Measurements from ENCODE around the gene LRIG1. TPM values are rescaled to one million over a fixed set of nuclear protein-coding genes. Genes with fewer than 3 reads are reported as not detected.

LRIG1 gene
- total and polyA plus RNA-seq, 10 of the 15 experiments (the other 5 are each of a cell fraction or from before 2014, with no cell fraction given), result 0.84 to 16.4 (median 8.1) TPM

DNA sequence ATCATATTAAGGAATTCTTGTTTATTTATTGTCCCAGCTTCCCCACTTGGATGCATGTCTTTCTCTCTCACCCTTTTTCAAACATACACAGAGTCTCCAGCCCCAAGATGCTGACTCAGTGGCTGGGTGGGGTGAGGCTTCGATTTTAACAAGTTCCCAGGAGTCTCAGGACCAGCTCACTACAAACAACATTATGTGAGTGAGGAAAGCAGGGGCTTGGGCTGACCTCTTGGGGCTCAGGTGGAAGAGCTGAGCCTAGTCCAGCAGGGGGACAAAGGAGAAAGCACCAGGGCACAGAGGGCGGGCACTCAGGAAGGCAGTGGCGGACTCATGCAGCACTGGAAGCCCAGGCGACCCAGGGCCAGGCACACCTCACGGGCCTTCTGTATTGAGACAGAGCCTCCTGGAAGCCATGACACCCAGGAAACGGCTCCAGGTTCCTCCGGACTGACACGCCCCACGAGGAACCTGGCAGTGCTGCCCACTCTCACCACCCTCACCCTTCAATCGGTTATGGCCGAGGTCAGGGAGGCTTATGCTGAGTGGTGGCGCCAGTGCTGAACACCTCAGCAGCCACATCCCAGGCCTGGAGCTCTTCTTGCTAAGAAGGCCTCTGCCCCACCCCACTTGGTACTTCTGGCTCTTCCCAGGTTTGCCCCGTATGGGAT is 97.4 kb downstream of the LRIG1 start:
- Histone ChIP-seq H2AFZ (ENCODE audit: control insufficient read depth, low read depth, low read length) (no peak overlapping the region), H3K4me1 (ENCODE audit: control insufficient read depth, insufficient read depth, low read length) (no peaks in the 10 kb centered on the region), H4K20me1 (ENCODE audit: control insufficient read depth, insufficient read depth) (no peaks in the 10 kb centered on the region), H3K4me2 (ENCODE audit: control insufficient read depth, insufficient read depth) (no peak overlapping the region), H3K4me3 (no peak overlapping the region), H3K9me3 (replicated peaks; ENCODE audit: control insufficient read depth, insufficient read depth, low read length) (no peaks in the 10 kb centered on the region), H3K27ac (ENCODE audit: control insufficient read depth, insufficient read depth) (no peak overlapping the region), H3K9ac (ENCODE audit: control insufficient read depth, insufficient read depth, low read length) (no peak overlapping the region), H3K36me3 (ENCODE audit: control insufficient read depth in 2 of 2, insufficient read depth in 2 of 2, low read length in 1 of 2) (no peaks in the 10 kb centered on the region; a peak in 1 of 4 replicates), H3K79me2 (ENCODE audit: control insufficient read depth, insufficient read depth, low read length) (no peaks in the 10 kb centered on the region), H3K27me3 (replicated peaks in 1 of 2; ENCODE audit: control insufficient read depth in 2 of 2, insufficient read depth in 2 of 2, low read length in 1 of 2) (no peaks in the 10 kb centered on the region; a peak in 1 of 4 replicates)
- no TSS peak for BruUV-seq (replicated peaks)
- in situ Hi-C loops (cut with MboI) (no loop called here), intact Hi-C loops (cut with micrococcal nuclease; ENCODE audit: unreplicated experiment) (no loop called here)
- DNase-seq (ENCODE audit: low read depth, low spot score), result no peak
- CTCF ChIA-PET, result interaction anchor here (0.9 to 10.7 kb wide), 5 partner anchors 10 to 415 kb away, joined by 3 to 149 read pairs (median 4); no protein-coding TSS in a partner anchor
- no peak for ATAC-seq
- RAD21 ChIA-PET (ENCODE audit: unreplicated experiment), result interaction anchor here (1.0 kb wide), 1 partner anchor 80 kb away, joined by 3 read pairs; no protein-coding TSS in a partner anchor
- POLR2A ChIA-PET, result no interaction called here
- FAIRE-seq, result no peak
- SMC1A ChIA-PET (ENCODE audit: uncharacterized antibody, unreplicated experiment), result interaction anchor here (0.6 to 5.3 kb wide), 6 partner anchors 9 to 415 kb away, joined by 3 to 29 read pairs (median 4); no protein-coding TSS in a partner anchor
- WGBS (ENCODE audit: insufficient coverage, insufficient replicate concordance, low lambda C conversion rate, missing lambda C conversion rate), result 46% methylated on average over 13 of the region's 13 CpGs
- TF ChIP-seq ZNF274 (IDR thresholded peaks at IDR 0.05; ENCODE audit: insufficient read depth, insufficient read length) (no peak), CBX5 (IDR thresholded peaks at IDR 0.05; ENCODE audit: low read depth) (no peak), BHLHE40 (IDR thresholded peaks at IDR 0.05; ENCODE audit: borderline replicate concordance in 1 of 2, low read depth in 2 of 2, low read length in 1 of 2) (no peak), HCFC1 (IDR thresholded peaks at IDR 0.05; ENCODE audit: low read length) (no peak), RBBP5 (conservative IDR thresholded peaks at IDR 0.05) (no peak), POLR2A (IDR thresholded peaks at IDR 0.05; ENCODE audit: low read depth, low read length) (no peak), CHD4 (IDR thresholded peaks at IDR 0.05) (no peak), SP1 (IDR thresholded peaks at IDR 0.05; ENCODE audit: low read depth, low read length) (no peak), PML (IDR thresholded peaks at IDR 0.05; ENCODE audit: low read length) (no peak), SIN3A (IDR thresholded peaks at IDR 0.05; ENCODE audit: low read depth, low read length) (no peak), SUZ12 (IDR thresholded peaks at IDR 0.05; ENCODE audit: unreplicated experiment) (no peak), JUNB (IDR thresholded peaks at IDR 0.05) (no peak), SREBF2 (IDR thresholded peaks at IDR 0.05; ENCODE audit: low read length) (no peak), RFX5 (IDR thresholded peaks at IDR 0.05; ENCODE audit: low read depth, low read length) (no peak), BRCA1 (IDR thresholded peaks at IDR 0.05; ENCODE audit: low read depth, low read length) (no peak), DPF2 (IDR thresholded peaks at IDR 0.05) (no peak)
- TF ChIP-seq, protein P1, sequence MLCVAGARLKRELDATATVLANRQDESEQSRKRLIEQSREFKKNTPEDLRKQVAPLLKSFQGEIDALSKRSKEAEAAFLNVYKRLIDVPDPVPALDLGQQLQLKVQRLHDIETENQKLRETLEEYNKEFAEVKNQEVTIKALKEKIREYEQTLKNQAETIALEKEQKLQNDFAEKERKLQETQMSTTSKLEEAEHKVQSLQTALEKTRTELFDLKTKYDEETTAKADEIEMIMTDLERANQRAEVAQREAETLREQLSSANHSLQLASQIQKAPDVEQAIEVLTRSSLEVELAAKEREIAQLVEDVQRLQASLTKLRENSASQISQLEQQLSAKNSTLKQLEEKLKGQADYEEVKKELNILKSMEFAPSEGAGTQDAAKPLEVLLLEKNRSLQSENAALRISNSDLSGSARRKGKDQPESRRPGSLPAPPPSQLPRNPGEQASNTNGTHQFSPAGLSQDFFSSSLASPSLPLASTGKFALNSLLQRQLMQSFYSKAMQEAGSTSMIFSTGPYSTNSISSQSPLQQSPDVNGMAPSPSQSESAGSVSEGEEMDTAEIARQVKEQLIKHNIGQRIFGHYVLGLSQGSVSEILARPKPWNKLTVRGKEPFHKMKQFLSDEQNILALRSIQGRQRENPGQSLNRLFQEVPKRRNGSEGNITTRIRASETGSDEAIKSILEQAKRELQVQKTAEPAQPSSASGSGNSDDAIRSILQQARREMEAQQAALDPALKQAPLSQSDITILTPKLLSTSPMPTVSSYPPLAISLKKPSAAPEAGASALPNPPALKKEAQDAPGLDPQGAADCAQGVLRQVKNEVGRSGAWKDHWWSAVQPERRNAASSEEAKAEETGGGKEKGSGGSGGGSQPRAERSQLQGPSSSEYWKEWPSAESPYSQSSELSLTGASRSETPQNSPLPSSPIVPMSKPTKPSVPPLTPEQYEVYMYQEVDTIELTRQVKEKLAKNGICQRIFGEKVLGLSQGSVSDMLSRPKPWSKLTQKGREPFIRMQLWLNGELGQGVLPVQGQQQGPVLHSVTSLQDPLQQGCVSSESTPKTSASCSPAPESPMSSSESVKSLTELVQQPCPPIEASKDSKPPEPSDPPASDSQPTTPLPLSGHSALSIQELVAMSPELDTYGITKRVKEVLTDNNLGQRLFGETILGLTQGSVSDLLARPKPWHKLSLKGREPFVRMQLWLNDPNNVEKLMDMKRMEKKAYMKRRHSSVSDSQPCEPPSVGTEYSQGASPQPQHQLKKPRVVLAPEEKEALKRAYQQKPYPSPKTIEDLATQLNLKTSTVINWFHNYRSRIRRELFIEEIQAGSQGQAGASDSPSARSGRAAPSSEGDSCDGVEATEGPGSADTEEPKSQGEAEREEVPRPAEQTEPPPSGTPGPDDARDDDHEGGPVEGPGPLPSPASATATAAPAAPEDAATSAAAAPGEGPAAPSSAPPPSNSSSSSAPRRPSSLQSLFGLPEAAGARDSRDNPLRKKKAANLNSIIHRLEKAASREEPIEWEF (IDR thresholded peaks at IDR 0.05; ENCODE audit: insufficient replicate concordance, low read depth, low read length), result no peak
- TF ChIP-seq, protein P2, sequence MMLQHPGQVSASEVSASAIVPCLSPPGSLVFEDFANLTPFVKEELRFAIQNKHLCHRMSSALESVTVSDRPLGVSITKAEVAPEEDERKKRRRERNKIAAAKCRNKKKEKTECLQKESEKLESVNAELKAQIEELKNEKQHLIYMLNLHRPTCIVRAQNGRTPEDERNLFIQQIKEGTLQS (IDR thresholded peaks at IDR 0.05; ENCODE audit: borderline replicate concordance, extremely low read depth, low read depth, low read length), result no peak
- TF ChIP-seq, protein P3, sequence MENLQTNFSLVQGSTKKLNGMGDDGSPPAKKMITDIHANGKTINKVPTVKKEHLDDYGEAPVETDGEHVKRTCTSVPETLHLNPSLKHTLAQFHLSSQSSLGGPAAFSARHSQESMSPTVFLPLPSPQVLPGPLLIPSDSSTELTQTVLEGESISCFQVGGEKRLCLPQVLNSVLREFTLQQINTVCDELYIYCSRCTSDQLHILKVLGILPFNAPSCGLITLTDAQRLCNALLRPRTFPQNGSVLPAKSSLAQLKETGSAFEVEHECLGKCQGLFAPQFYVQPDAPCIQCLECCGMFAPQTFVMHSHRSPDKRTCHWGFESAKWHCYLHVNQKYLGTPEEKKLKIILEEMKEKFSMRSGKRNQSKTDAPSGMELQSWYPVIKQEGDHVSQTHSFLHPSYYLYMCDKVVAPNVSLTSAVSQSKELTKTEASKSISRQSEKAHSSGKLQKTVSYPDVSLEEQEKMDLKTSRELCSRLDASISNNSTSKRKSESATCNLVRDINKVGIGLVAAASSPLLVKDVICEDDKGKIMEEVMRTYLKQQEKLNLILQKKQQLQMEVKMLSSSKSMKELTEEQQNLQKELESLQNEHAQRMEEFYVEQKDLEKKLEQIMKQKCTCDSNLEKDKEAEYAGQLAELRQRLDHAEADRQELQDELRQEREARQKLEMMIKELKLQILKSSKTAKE (IDR thresholded peaks at IDR 0.05; ENCODE audit: low read depth, poor library complexity, severe bottlenecking), result no peak
